BLaER1 treated with 17β-estradiol and CSF1 and Interleukin-3, amounts not matched to agents 10 nM and 100 nM (cell line): Measurements from ENCODE around the gene CTXND2.
A peak's percentile ranks its signal among the peaks of the same experiment; 100 is the strongest.
"Not testable (repeated sequence)": the region's sequence is repeated elsewhere in the genome, so short reads cannot be mapped to it uniquely, and the experiment has no call there.

ENCODE experiments used
- H3K27ac ChIP-seq, 11 experiments: shearing (Covaris generic); formaldehyde crosslinking; 2 replicates each; pipeline ENCODE4 v1.8.1; 2022
- H3K27me3 ChIP-seq, 11 experiments: shearing (Covaris generic); formaldehyde crosslinking; 2 replicates each; pipeline ENCODE4 v1.8.1; 2022
- H3K36me3 ChIP-seq, 11 experiments: shearing (Covaris generic); formaldehyde crosslinking; 2 replicates each; pipeline ENCODE4 v1.8.1; 2022
- H3K4me1 ChIP-seq, 10 experiments: shearing (Covaris generic); formaldehyde crosslinking; 2 replicates each; pipeline ENCODE4 v1.8.1; 2022
- H3K4me2 ChIP-seq, 11 experiments: shearing (Covaris generic); formaldehyde crosslinking; 2 replicates each; pipeline ENCODE4 v1.8.1; 2022
- H3K4me3 ChIP-seq, 10 experiments: shearing (Covaris generic); formaldehyde crosslinking; 2 replicates each; pipeline ENCODE4 v1.8.1; 2022
- H3K9ac ChIP-seq, 11 experiments: shearing (Covaris generic); formaldehyde crosslinking; 2 replicates each; pipeline ENCODE4 v1.8.1; 2022
- H3K9me3 ChIP-seq, 11 experiments: shearing (Covaris generic); formaldehyde crosslinking; replicated peaks in 1 of 11; 2 replicates each; pipeline ENCODE4 v1.8.1; 2022
- H4K20me1 ChIP-seq, 11 experiments: shearing (Covaris generic); formaldehyde crosslinking; 2 replicates each; pipeline ENCODE4 v1.8.1; 2022
- Cebpa-rat ChIP-seq, 11 experiments: shearing (Covaris generic); IDR thresholded peaks; 2 replicates each; pipeline ENCODE4 v1.8.1; 2022

CTXND2 gene

DNA sequence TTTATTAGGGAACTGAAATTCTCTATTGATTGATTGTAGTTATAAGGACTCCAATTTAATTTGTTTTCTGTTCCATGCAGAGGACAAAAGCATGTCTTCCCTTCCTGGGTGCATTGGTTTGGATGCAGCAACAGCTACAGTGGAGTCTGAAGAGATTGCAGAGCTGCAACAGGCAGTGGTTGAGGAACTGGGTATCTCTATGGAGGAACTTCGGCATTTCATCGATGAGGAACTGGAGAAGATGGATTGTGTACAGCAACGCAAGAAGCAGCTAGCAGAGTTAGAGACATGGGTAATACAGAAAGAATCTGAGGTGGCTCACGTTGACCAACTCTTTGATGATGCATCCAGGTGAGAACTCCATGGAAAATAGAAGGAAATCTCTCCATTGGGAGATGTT is 40.7 kb downstream of the CTXND2 start:
- Histone ChIP-seq H3K27ac (no peak overlapping the region), H3K4me2 (peak overlapping the region; percentile 72 to 89 (median 85); a peak in 20 of 22 replicates), H3K9me3 (peaks cover 26 to 44% (median 32%) of the 10 kb centered on the region in 11 experiments), H3K4me3 (peak overlapping the region in 6 of 10 experiments; percentile 65 to 86 (median 72); a peak in 7 of 20 replicates), H3K27me3 (no peaks in the 10 kb centered on the region), H3K9ac (peak overlapping the region in 2 of 11 experiments; percentile 86 to 97; a peak in 1 of 22 replicates), H3K4me1 (peaks cover 12 to 19% (median 15%) of the 10 kb centered on the region in 10 experiments; a peak in 19 of 20 replicates), H3K36me3 (peaks cover 48 to 56% (median 52%) of the 10 kb centered on the region in 11 experiments), H4K20me1 (0 out of 22 replicates have a peak, but pooled peaks cover 0 to 5% (median 0%) of the 10 kb centered on the region in 11 experiments)
- no peak for TF ChIP-seq Cebpa-rat (IDR thresholded peaks at IDR 0.05)

DNA sequence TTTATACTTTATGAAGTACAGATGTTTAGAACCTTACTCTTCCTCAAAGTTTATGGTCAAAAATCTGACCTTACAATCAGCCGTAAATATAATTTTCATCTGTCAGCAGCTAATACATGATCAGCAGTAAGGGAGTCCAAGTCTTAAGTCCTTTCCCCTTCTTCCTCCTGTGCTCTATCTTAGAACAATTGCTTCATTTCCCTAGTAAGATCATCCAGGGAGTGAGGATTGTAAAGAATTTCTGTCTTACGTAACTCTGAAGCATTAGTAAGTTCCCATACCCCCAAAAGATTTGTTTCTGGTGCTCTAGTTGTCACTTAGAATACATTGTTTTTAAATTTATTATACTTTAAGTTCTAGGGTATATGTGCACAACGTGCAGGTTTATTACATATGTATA is 41.4 kb downstream of the CTXND2 start:
- Histone ChIP-seq H3K27ac (no peak overlapping the region), H3K9me3 (peaks cover 26 to 49% (median 36%) of the 10 kb centered on the region in 11 experiments), H4K20me1 (peaks cover 0 to 7% (median 0%) of the 10 kb centered on the region in 11 experiments; a peak in 1 of 22 replicates), H3K4me2 (peak overlapping the region in 9 of 11 experiments; percentile 72 to 89 (median 86); a peak in 8 of 22 replicates), H3K4me3 (no peak overlapping the region), H3K36me3 (peaks cover 55 to 62% (median 59%) of the 10 kb centered on the region in 11 experiments), H3K9ac (no peak overlapping the region), H3K4me1 (peaks cover 12 to 19% (median 15%) of the 10 kb centered on the region in 10 experiments; a peak in 19 of 20 replicates), H3K27me3 (no peaks in the 10 kb centered on the region)
- no peak for TF ChIP-seq Cebpa-rat (IDR thresholded peaks at IDR 0.05)

DNA sequence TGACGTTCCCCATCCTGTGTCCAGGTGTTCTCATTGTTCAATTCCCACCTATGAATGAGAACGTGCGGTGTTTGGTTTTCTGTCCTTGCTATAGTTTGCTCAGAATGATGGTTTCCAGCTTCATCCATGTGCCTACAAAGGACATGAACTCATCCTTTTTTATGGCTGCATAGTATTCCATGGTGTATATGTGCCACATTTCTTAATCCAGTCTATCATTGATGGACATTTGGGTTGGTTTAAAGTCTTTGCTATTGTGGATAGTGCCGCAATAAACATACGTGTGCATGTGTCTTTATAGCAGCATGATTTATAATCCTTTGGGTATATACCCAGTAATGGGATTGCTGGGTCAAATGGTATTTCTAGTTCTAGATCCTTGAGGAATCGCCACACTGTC is 41.8 kb downstream of the CTXND2 start:
- peaks cover 12 to 19% (median 15%) of the 10 kb centered on the region in 10 experiments; a peak in 19 of 20 replicates for H3K4me1 ChIP-seq
- H3K27ac ChIP-seq, H4K20me1 ChIP-seq, H3K9ac ChIP-seq, H3K27me3 ChIP-seq, H3K4me2 ChIP-seq, H3K4me3 ChIP-seq: not testable (repeated sequence)
- H3K36me3 ChIP-seq = peaks cover 58 to 67% (median 64%) of the 10 kb centered on the region in 11 experiments
- H3K9me3 ChIP-seq = peaks cover 26 to 49% (median 38%) of the 10 kb centered on the region in 11 experiments

DNA sequence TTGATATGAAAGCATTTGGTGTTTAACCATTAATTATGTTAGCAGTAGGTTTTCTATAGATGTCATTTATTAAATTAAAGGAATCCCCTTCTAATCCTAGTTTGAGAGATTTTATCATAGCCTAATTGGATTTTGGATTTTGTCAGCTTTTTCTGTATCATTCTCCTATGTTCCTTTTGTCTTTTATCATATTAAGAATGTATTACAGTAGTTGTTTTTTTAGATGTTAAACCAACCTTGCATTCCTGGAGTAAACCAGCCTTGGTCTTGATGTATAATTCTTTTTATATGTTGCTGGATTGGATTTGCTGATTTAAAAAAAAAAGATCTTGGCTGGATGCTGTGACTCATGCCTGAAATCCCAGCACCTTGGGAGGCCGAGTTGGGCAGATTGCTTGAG is 44.8 kb downstream of the CTXND2 start:
- Histone ChIP-seq H3K27ac (no peak overlapping the region), H3K9me3 (peaks cover 26 to 49% (median 38%) of the 10 kb centered on the region in 11 experiments), H4K20me1 (peaks cover 0 to 18% (median 0%) of the 10 kb centered on the region in 11 experiments; a peak in 3 of 22 replicates), H3K27me3 (no peaks in the 10 kb centered on the region), H3K4me2 (no peak overlapping the region), H3K4me1 (peaks cover 11 to 31% (median 13%) of the 10 kb centered on the region in 10 experiments; a peak in 19 of 20 replicates), H3K4me3 (0 out of 20 replicates have a peak overlapping the region, but pooled peaks of 1 of the 10 experiments have one; percentile 9), H3K9ac (no peak overlapping the region), H3K36me3 (peaks cover 79 to 97% (median 92%) of the 10 kb centered on the region in 11 experiments)
- TF ChIP-seq Cebpa-rat (IDR thresholded peaks at IDR 0.05) = no peak

DNA sequence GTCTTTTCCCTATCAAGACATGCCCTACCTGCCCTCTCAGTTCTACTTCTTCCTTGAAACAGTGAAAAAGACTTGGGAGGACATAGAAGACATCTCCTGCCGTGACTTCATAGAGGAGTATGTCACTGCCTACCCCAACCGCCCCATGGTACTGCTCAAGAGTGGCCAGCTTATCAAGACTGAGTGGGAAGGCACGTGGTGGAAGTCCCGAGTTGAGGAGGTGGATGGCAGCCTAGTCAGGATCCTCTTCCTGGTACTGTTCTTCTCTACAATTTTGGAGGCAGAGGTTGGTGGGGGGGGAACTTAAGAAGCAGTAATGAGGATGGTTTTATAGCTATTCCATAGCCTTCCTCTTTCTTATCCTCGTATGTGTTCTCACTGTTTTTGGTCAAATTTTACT is 57.9 kb downstream of the CTXND2 start:
- H3K4me1 ChIP-seq = peaks cover 0 to 9% (median 0%) of the 10 kb centered on the region in 10 experiments; a peak in 2 of 20 replicates
- H3K4me3 ChIP-seq = no peak overlapping the region
- H3K4me2 ChIP-seq = no peak overlapping the region
- TF ChIP-seq Cebpa-rat (IDR thresholded peaks at IDR 0.05) = no peak
- no peak overlapping the region for H3K27ac ChIP-seq
- H3K9me3 ChIP-seq = no peaks in the 10 kb centered on the region
- no peaks in the 10 kb centered on the region for H3K27me3 ChIP-seq
- H4K20me1 ChIP-seq = peaks cover 0 to 9% (median 0%) of the 10 kb centered on the region in 11 experiments; a peak in 2 of 22 replicates
- no peak overlapping the region for H3K9ac ChIP-seq
- H3K36me3 ChIP-seq = peaks cover 99 to 100% (median 100%) of the 10 kb centered on the region in 11 experiments

DNA sequence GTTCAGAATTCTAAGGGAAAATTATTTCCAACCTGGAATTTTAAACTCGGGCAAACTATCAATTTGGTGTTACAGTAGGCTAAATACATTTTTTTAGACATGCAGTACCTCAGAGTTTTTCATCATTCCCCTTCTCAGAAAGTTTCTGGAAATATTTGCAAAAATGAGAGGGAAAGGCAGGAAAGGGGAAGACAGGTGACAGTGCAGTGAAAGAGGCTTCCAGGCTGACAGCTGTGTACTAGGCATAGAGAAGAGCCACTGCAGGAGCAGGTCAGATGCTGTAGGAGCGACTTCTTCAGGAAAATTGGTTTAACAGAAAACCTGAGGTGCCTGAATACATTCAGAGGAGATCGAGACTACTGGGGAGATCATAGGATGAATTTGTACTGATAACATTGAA is 67.8 kb downstream of the CTXND2 start:
- Histone ChIP-seq H4K20me1 (peaks cover 0 to 15% (median 3%) of the 10 kb centered on the region in 11 experiments; a peak in 4 of 22 replicates), H3K27ac (no peak overlapping the region), H3K9ac (no peak overlapping the region), H3K27me3 (no peaks in the 10 kb centered on the region), H3K4me1 (no peaks in the 10 kb centered on the region), H3K4me2 (no peak overlapping the region), H3K4me3 (no peak overlapping the region), H3K36me3 (peaks cover 97 to 100% (median 99%) of the 10 kb centered on the region in 11 experiments), H3K9me3 (no peaks in the 10 kb centered on the region)
- no peak for TF ChIP-seq Cebpa-rat (IDR thresholded peaks at IDR 0.05)

DNA sequence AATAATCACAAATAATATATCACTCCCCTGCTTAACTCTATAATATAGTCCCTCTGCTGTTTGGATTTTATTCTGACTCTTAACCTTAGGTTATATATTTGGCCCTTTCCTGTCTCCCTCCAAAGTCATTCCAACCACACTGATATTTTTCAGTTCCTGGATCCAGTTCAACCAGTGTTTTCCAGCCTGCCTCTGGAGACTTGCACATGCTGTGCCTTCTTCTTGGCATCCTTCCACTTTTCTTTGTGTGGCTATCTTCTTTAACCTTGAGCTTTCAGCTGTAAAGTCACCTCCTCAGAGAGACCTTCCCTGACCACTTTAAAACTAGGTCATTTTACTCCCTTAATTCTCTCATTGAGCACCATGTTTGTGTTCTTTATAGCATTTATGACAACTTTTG is 68.3 kb downstream of the CTXND2 start:
- Histone ChIP-seq H3K27ac (no peak overlapping the region), H3K4me1 (no peaks in the 10 kb centered on the region), H3K4me2 (no peak overlapping the region), H4K20me1 (peaks cover 0 to 15% (median 3%) of the 10 kb centered on the region in 11 experiments; a peak in 4 of 22 replicates), H3K4me3 (no peak overlapping the region), H3K9ac (no peak overlapping the region), H3K27me3 (no peaks in the 10 kb centered on the region), H3K36me3 (peaks cover 99 to 100% (median 100%) of the 10 kb centered on the region in 11 experiments), H3K9me3 (no peaks in the 10 kb centered on the region)
- no peak for TF ChIP-seq Cebpa-rat (IDR thresholded peaks at IDR 0.05)

DNA sequence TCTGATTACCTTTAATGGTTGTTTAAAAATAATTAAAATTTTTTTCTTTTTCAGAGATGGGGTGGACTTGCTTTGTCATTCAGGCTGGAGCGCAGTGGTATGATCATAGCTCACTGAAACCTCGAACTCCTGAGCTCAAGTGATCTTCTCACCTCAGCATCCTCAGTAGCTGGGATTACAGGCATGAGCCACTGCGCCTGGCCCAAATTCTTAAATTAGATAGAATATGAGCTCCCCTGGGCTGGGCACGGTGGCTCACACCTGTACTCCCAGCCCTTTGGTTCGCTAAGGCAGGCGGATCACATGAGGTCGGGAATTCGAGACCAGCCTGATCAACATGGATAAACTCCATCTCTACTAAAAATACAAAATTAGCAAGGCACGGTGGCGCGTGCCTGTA is 70.7 kb downstream of the CTXND2 start:
- H3K27me3 ChIP-seq = no peaks in the 10 kb centered on the region
- H3K36me3 ChIP-seq = peaks cover 99 to 100% (median 100%) of the 10 kb centered on the region in 11 experiments
- H3K9me3 ChIP-seq = no peaks in the 10 kb centered on the region
- H3K4me1 ChIP-seq = 0 out of 20 replicates have a peak, but pooled peaks cover 0 to 6% (median 0%) of the 10 kb centered on the region in 10 experiments
- no peak for TF ChIP-seq Cebpa-rat (IDR thresholded peaks at IDR 0.05)
- H3K27ac ChIP-seq = no peak overlapping the region
- no peak overlapping the region for H3K9ac ChIP-seq
- peaks cover 0 to 32% (median 7%) of the 10 kb centered on the region in 11 experiments; a peak in 9 of 22 replicates for H4K20me1 ChIP-seq
- no peak overlapping the region for H3K4me3 ChIP-seq
- no peak overlapping the region for H3K4me2 ChIP-seq

DNA sequence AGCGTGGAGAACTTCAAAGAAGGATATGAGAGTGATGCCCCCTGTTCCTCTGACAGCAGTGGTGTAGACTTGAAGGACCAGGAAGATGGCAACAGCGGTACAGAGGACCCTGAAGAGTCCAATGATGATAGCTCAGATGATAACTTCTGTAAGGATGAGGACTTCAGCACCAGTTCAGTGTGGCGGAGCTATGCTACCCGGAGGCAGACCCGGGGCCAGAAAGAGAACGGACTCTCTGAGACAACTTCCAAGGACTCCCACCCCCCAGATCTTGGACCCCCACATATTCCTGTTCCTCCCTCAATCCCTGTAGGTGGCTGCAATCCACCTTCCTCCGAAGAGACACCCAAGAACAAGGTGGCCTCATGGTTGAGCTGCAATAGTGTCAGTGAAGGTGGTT is 73.7 kb downstream of the CTXND2 start:
- no peak overlapping the region for H3K4me3 ChIP-seq
- no peak for TF ChIP-seq Cebpa-rat (IDR thresholded peaks at IDR 0.05)
- peaks cover 100% of the 10 kb centered on the region in 11 experiments for H3K36me3 ChIP-seq
- H3K4me2 ChIP-seq = no peak overlapping the region
- H3K27me3 ChIP-seq = no peaks in the 10 kb centered on the region
- no peak overlapping the region for H3K27ac ChIP-seq
- H3K9ac ChIP-seq = no peak overlapping the region
- H3K9me3 ChIP-seq = no peaks in the 10 kb centered on the region
- peaks cover 5 to 59% (median 26%) of the 10 kb centered on the region in 11 experiments; a peak in 18 of 22 replicates for H4K20me1 ChIP-seq
- peaks cover 0 to 8% (median 0%) of the 10 kb centered on the region in 10 experiments; a peak in 1 of 20 replicates for H3K4me1 ChIP-seq
